ENCODE data around the gene HEPACAM.

Gene HEPACAM

DNA sequence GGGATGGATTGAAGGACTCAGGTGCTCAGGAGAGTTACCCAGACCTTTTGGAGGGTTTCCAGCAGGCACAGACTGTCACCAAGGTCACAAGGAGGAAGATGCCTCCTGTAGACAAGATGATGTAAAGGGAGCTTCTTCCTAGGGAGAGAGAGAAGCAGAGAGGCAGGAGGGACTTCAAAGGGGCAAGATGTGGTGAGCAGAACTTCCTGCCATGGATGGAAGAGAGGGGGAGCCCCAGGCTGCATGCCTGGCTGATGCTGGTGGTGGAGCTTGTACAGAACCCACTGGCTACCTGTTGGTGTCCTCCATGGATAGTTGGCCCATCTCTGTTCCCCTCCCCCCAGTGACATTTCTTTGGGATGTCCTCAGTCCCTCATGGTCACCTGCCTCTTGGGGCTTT, 12.6 kb downstream of the HEPACAM start:
- H3K27me3 ChIP-seq (replicated peaks; ENCODE audit: control insufficient read depth, insufficient read depth, low read length, poor library complexity, severe bottlenecking), result no peaks in the 10 kb centered on the region
- no peak for DNase-seq
- H3K27ac ChIP-seq (ENCODE audit: insufficient read depth, low read length, poor library complexity, severe bottlenecking), result no peak overlapping the region
- H3K9me3 ChIP-seq (ENCODE audit: control insufficient read depth, low read length), result no peaks in the 10 kb centered on the region
- peaks cover 10% of the 10 kb centered on the region for H3K4me1 ChIP-seq (ENCODE audit: control insufficient read depth, insufficient read depth, low read length, poor library complexity, severe bottlenecking)
- H3K4me3 ChIP-seq (ENCODE audit: insufficient read depth, low read depth, low read length, poor library complexity, severe bottlenecking), result no peak overlapping the region
- no peaks in the 10 kb centered on the region for H3K36me3 ChIP-seq (ENCODE audit: control insufficient read depth, insufficient read depth, low read length)

DNA sequence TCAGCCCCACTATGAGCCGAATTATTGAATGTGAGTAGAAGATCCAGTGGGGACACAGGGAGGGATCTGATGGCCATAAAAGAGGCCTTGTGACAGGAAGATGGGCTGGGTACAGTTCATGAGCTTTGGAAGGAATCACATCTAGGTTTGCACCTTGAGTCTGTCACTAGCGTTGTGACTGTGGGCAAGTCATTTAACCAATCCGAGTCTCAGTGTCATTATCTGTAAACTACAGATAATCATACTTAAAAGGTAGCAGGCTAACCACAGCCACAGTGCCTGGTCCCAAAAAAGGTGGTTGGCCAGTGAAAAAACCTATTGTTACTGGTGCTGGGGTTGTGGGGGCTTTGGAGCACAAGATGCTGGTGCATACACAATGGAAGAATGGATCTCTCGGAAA, 13.0 kb downstream of the HEPACAM start:
- H3K4me1 ChIP-seq (ENCODE audit: control insufficient read depth, insufficient read depth, low read length, poor library complexity, severe bottlenecking), result peaks cover 10% of the 10 kb centered on the region

DNA sequence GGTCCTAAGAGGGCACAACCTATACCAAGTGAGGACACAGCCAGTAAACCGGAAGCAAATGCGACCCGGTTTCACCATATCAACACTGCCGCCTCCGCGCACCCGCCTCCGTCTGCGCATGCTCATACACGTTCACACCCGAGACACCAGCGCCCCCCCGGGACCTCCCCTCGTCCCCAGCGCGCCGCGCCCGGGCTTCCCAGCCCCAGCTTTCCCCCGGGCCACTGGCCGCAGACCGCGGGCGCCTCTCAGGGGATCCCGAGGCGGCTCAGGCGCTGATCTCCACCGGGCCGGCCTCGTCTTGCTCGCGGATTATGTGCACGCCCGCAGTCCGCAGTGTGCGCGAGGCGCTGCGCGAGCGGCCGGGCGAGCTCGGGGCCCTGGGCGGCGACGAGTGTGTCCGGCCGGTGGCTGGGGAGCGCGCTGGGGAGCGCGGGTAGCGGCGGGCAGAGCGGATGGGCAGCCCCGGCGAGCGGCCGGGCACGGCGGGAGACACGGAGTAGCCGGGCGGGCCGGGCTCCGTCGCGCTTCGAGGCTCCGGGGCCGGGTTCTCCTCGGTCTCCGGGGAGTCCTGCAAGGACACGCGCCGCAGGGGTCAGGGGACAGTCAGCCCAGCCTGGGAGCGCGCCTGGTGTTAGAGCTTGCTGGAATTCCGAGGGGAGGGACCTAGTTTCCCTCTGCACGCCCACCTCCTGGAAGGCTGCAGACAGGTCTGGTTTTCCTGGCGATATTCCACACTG, 14.8 kb downstream of the HEPACAM start:
- Histone ChIP-seq H3K4me3 (ENCODE audit: insufficient read depth, low read depth, low read length, poor library complexity, severe bottlenecking) (peak overlapping the region; percentile 46), H3K4me1 (ENCODE audit: control insufficient read depth, insufficient read depth, low read length, poor library complexity, severe bottlenecking) (peaks cover 10% of the 10 kb centered on the region), H3K36me3 (ENCODE audit: control insufficient read depth, insufficient read depth, low read length) (no peaks in the 10 kb centered on the region), H3K27me3 (replicated peaks; ENCODE audit: control insufficient read depth, insufficient read depth, low read length, poor library complexity, severe bottlenecking) (no peaks in the 10 kb centered on the region), H3K27ac (ENCODE audit: insufficient read depth, low read length, poor library complexity, severe bottlenecking) (no peak overlapping the region), H3K9me3 (ENCODE audit: control insufficient read depth, low read length) (no peaks in the 10 kb centered on the region)
- DNase-seq, result peak; percentile 40 to 54 (median 42)

More for the DNA sequence above, 13.0 kb downstream of the HEPACAM start:
- H3K27me3 ChIP-seq (replicated peaks; ENCODE audit: control insufficient read depth, insufficient read depth, low read length, poor library complexity, severe bottlenecking), result no peaks in the 10 kb centered on the region
- H3K27ac ChIP-seq (ENCODE audit: insufficient read depth, low read length, poor library complexity, severe bottlenecking), result no peak overlapping the region
- H3K9me3 ChIP-seq (ENCODE audit: control insufficient read depth, low read length), result no peaks in the 10 kb centered on the region
- no peaks in the 10 kb centered on the region for H3K36me3 ChIP-seq (ENCODE audit: control insufficient read depth, insufficient read depth, low read length)
- no peak for DNase-seq
- no peak overlapping the region for H3K4me3 ChIP-seq (ENCODE audit: insufficient read depth, low read depth, low read length, poor library complexity, severe bottlenecking)

DNA sequence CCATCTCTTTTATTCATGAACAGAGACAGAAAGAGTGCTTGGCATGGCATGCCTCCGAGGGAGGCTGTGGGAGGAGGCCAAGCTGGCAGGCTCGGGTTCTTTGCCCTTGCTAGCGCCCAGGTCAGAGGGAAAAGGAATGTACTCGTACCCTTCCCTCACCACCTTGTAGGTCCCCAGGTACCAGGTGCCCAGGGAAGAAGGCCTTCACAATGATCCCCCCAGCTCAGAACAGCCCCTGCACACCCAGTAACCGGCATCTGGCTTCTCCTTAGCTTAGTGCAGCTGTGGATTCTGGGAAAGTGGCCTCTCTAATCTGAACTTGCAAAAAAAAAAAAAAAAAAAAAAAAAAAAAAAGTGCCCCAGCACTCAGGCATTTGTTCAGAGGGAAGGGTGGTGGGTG, 15.5 kb downstream of the HEPACAM start:
- Histone ChIP-seq H3K27me3 (replicated peaks; ENCODE audit: control insufficient read depth, insufficient read depth, low read length, poor library complexity, severe bottlenecking) (no peaks in the 10 kb centered on the region), H3K4me3 (ENCODE audit: insufficient read depth, low read depth, low read length, poor library complexity, severe bottlenecking) (peak overlapping the region; percentile 46), H3K9me3 (ENCODE audit: control insufficient read depth, low read length) (no peaks in the 10 kb centered on the region), H3K36me3 (ENCODE audit: control insufficient read depth, insufficient read depth, low read length) (no peaks in the 10 kb centered on the region), H3K4me1 (ENCODE audit: control insufficient read depth, insufficient read depth, low read length, poor library complexity, severe bottlenecking) (peaks cover 10% of the 10 kb centered on the region), H3K27ac (ENCODE audit: insufficient read depth, low read length, poor library complexity, severe bottlenecking) (no peak overlapping the region)
- no peak for DNase-seq

DNA sequence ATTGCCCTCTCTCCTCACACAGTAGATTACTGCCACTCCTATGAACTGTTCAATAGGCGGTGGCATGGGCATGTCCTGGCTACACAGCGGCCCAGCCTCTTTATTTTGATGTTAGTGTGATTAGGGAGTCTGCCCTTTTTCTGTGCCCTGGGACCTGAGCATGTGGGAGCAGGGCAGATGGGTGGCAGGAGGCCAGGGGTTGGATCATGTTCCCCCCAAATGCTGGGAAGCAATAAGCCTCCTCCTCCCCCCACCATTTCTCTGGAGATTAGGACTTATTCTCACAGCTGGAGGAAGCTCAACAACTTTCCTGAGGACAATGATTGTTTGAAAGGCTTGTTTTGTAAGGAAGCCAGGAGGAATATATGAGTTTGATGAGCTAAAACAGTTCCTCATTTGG, 15.9 kb downstream of the HEPACAM start:
- Histone ChIP-seq H3K4me3 (ENCODE audit: insufficient read depth, low read depth, low read length, poor library complexity, severe bottlenecking) (no peak overlapping the region), H3K27me3 (replicated peaks; ENCODE audit: control insufficient read depth, insufficient read depth, low read length, poor library complexity, severe bottlenecking) (no peaks in the 10 kb centered on the region), H3K36me3 (ENCODE audit: control insufficient read depth, insufficient read depth, low read length) (no peaks in the 10 kb centered on the region), H3K4me1 (ENCODE audit: control insufficient read depth, insufficient read depth, low read length, poor library complexity, severe bottlenecking) (peaks cover 10% of the 10 kb centered on the region), H3K27ac (ENCODE audit: insufficient read depth, low read length, poor library complexity, severe bottlenecking) (no peak overlapping the region), H3K9me3 (ENCODE audit: control insufficient read depth, low read length) (no peaks in the 10 kb centered on the region)
- DNase-seq, result no peak

DNA sequence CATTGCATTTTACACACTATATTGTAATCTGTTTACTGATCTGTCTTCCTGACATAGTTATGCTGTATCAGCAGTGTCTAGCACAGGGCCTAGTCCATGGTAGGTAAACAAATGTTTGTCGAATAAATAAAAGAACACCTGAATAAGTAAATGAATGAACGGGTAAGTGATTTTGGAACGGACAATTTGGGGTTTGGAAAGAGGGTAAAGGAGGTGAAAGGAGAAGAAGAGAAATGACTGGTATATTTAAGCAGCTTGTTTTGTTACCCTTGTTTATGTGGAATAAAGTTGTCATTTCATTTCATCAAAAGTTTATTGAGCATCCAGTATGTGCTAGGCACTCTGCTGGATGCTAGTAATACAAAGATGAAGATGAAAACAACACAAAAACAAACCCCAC, 16.9 kb downstream of the HEPACAM start, which contains the start of gene HEPN1:
TSS of gene HEPN1 (plus strand) at position 301 of the 400 bp plus-strand sequence.
- no peak within 1 kb of the TSS for H3K27ac ChIP-seq (ENCODE audit: insufficient read depth, low read length, poor library complexity, severe bottlenecking)
- H3K4me1 ChIP-seq (ENCODE audit: control insufficient read depth, insufficient read depth, low read length, poor library complexity, severe bottlenecking), result peaks cover 10% of the 10 kb centered on the region
- H3K27me3 ChIP-seq (replicated peaks; ENCODE audit: control insufficient read depth, insufficient read depth, low read length, poor library complexity, severe bottlenecking), result no peaks in the 10 kb centered on the region
- no peaks in the 10 kb centered on the region for H3K36me3 ChIP-seq (ENCODE audit: control insufficient read depth, insufficient read depth, low read length)
- no peaks in the 10 kb centered on the region for H3K9me3 ChIP-seq (ENCODE audit: control insufficient read depth, low read length)
- no peak within 1 kb of the TSS for H3K4me3 ChIP-seq (ENCODE audit: insufficient read depth, low read depth, low read length, poor library complexity, severe bottlenecking)
- no peak for DNase-seq

DNA sequence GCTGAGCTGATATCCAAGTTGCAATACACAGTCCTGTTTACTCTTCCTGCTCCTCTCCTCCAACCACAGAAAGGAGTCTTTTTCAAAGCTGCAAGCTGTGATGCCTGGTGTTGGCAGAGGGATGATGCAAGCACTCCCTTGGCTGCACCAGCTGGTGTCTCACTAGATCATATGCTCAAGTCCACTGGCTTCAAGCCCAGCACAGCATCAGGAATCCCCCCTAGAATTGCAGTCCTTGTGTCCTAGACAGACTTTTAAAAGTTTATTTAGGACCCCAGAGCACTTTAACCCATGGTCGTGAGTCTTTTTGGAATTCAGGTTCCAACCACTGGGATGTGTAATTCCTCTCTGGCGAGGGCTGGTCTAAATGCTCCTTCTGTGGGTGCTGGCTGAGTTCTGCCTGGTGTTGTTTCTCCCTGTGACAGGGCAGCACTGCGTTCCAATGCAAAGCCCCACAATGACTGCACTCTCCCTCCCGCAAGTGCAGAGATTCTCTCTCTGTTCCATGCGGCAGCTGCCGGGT, 18.7 kb downstream of the HEPACAM start:
- Histone ChIP-seq H3K27me3 (replicated peaks; ENCODE audit: control insufficient read depth, insufficient read depth, low read length, poor library complexity, severe bottlenecking) (no peaks in the 10 kb centered on the region), H3K27ac (ENCODE audit: insufficient read depth, low read length, poor library complexity, severe bottlenecking) (no peak overlapping the region), H3K4me3 (ENCODE audit: insufficient read depth, low read depth, low read length, poor library complexity, severe bottlenecking) (no peak overlapping the region), H3K4me1 (ENCODE audit: control insufficient read depth, insufficient read depth, low read length, poor library complexity, severe bottlenecking) (peaks cover 5% of the 10 kb centered on the region), H3K9me3 (ENCODE audit: control insufficient read depth, low read length) (no peaks in the 10 kb centered on the region), H3K36me3 (ENCODE audit: control insufficient read depth, insufficient read depth, low read length) (no peaks in the 10 kb centered on the region)
- DNase-seq, result no peak

DNA sequence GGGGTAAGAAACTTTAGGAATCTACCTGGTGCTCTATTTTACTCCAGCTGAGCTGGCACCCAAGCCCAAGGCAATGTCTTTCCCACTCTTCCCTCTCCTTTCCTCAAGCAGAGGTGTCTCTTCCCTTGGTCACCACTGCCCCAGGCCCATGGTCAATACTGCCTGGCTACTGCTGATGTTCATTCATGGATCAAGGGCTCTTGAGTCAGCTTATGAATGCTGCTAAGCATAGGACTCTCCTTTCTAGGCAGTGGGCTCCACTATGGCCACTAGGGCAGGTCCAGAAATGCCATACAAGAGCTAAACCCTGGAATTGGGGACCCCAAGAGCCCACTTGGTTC, 19.5 kb downstream of the HEPACAM start:
- Histone ChIP-seq H3K27ac (ENCODE audit: insufficient read depth, low read length, poor library complexity, severe bottlenecking) (no peak overlapping the region), H3K4me1 (ENCODE audit: control insufficient read depth, insufficient read depth, low read length, poor library complexity, severe bottlenecking) (peaks cover 5% of the 10 kb centered on the region), H3K27me3 (replicated peaks; ENCODE audit: control insufficient read depth, insufficient read depth, low read length, poor library complexity, severe bottlenecking) (no peaks in the 10 kb centered on the region), H3K9me3 (ENCODE audit: control insufficient read depth, low read length) (no peaks in the 10 kb centered on the region), H3K4me3 (ENCODE audit: insufficient read depth, low read depth, low read length, poor library complexity, severe bottlenecking) (no peak overlapping the region), H3K36me3 (ENCODE audit: control insufficient read depth, insufficient read depth, low read length) (no peaks in the 10 kb centered on the region)
- DNase-seq, result no peak

DNA sequence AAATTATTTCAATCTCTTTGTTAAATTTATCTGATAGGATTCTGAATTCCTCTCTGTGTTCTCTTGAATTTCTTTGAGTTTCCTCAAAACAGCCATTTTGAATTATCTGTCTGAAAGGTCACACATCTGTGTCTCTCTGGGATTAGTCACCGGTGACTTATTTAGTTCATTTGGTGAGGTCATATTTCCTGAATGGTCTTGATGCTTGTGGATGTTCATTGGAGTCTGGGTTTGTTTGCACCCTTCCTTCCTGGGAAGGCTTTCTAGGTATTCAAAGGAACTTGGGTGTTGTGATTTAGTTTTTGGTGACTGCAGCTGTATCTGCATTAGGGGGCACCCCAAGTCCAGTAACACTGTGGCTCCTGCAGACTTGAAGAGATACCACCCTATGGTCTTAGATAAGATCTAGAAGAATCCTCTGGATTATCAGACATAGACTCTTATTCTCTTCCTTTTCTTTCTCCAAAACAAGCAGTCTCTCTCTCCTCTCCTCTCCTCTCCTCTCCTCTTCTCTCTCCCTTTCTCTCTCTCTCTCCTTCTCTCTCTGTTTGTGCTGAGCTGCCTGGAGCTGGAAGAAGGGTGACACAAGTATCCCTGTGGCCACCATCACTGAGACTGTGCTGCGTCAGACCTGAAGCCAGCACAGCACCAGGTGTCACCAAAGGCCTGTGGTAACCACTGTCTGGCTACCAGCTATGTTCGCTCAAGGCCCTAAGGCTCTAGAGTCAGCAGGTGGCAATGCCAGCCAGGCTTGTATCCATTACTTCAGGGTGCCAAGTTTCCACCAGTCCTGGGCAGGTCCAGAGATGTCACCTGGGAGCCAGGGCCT, 20.1 kb downstream of the HEPACAM start:
- no peak overlapping the region for H3K27ac ChIP-seq (ENCODE audit: insufficient read depth, low read length, poor library complexity, severe bottlenecking)
- H3K27me3 ChIP-seq (replicated peaks; ENCODE audit: control insufficient read depth, insufficient read depth, low read length, poor library complexity, severe bottlenecking), result no peaks in the 10 kb centered on the region
- H3K4me3 ChIP-seq (ENCODE audit: insufficient read depth, low read depth, low read length, poor library complexity, severe bottlenecking), result no peak overlapping the region
- peaks cover 3% of the 10 kb centered on the region for H3K4me1 ChIP-seq (ENCODE audit: control insufficient read depth, insufficient read depth, low read length, poor library complexity, severe bottlenecking)
- H3K9me3 ChIP-seq (ENCODE audit: control insufficient read depth, low read length), result no peaks in the 10 kb centered on the region
- DNase-seq, result no peak
- H3K36me3 ChIP-seq (ENCODE audit: control insufficient read depth, insufficient read depth, low read length), result no peaks in the 10 kb centered on the region

DNA sequence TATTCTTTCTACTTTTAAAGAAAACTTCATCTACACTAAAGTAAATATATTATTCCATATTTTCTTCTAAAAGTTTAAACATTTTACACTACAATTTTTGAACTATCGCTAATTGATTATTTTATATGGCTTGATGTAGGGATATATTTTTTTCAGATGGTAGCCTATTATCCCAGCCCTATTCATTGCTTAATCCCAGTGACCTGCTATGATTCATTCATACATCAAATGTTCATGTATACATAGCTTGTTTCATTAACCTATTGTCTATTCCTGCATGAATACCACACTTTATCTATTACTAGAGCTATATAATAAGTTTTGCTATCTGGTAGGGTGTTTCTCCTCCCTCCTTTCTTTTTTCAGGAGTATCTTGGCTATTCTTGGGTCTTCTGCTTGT, 33.2 kb downstream of the HEPACAM start:
- Histone ChIP-seq H3K27me3 (replicated peaks; ENCODE audit: control insufficient read depth, insufficient read depth, low read length, poor library complexity, severe bottlenecking) (no peaks in the 10 kb centered on the region), H3K27ac (ENCODE audit: insufficient read depth, low read length, poor library complexity, severe bottlenecking) (no peak overlapping the region), H3K9me3 (ENCODE audit: control insufficient read depth, low read length) (no peaks in the 10 kb centered on the region), H3K36me3 (ENCODE audit: control insufficient read depth, insufficient read depth, low read length) (no peaks in the 10 kb centered on the region), H3K4me3 (ENCODE audit: insufficient read depth, low read depth, low read length, poor library complexity, severe bottlenecking) (no peak overlapping the region), H3K4me1 (ENCODE audit: control insufficient read depth, insufficient read depth, low read length, poor library complexity, severe bottlenecking) (no peaks in the 10 kb centered on the region)
- DNase-seq, result no peak
